Panc1 (cell line): ENCODE data around the gene RIPPLY1. TPM values are rescaled to one million over a fixed set of nuclear protein-coding genes. Genes with fewer than 3 reads are reported as not detected.

Source experiments
- ATAC-seq: fragments of 200-7000 bp; cut with Tn5 transposase; 2 replicates; pipeline ENCODE4 v1.9.1; 2020; ENCODE audit warnings: mild to moderate bottlenecking, moderate library complexity
- BruUV-seq: library from RNA; stranded (reverse); fragments of 400-500 nt; replicated peaks from 2 replicates; lab custom pipeline; 2021; lab: Mats Ljungman, UMichigan
- CTCF ChIA-PET: fragments of 300-600 bp; sonication (Branson Sonifier 250); formaldehyde crosslinking; loops from one replicate; lab custom pipeline; 2022; ENCODE audit warnings: antibody characterized with exemption; lab: Charles Lee
- POLR2A ChIA-PET: fragments of 300-600 bp; sonication (Branson Sonifier 250); formaldehyde crosslinking; loops from one replicate; lab custom pipeline; 2022; ENCODE audit warnings: antibody characterized with exemption; lab: Charles Lee
- DNase-seq: peaks from one replicate; pipeline ENCODE4 v3.0.0-alpha.2; 2010; ENCODE audit warnings: low read depth, low spot score
- H3K27ac ChIP-seq: 2 replicates; pipeline ENCODE4 v1.5.1; 2011; ENCODE audit warnings: mild to moderate bottlenecking, low read length, inconsistent platforms
- H3K27me3 ChIP-seq: fragments of 200-500 bp; sonication (Bioruptor generic); 2 replicates; pipeline ENCODE4 v1.6.0; 2014; ENCODE audit warnings: low read length, inconsistent platforms; ENCODE audit not compliant: control insufficient read depth, insufficient read depth
- H3K36me3 ChIP-seq: fragments of 200-500 bp; sonication (Bioruptor generic); 2 replicates; pipeline ENCODE4 v1.5.1; 2014; ENCODE audit warnings: inconsistent platforms, mild to moderate bottlenecking, low read length, moderate library complexity; ENCODE audit not compliant: control insufficient read depth, insufficient read depth
- H3K4me1 ChIP-seq: 2 replicates; pipeline ENCODE4 v1.5.1; 2011; ENCODE audit warnings: inconsistent platforms, mild to moderate bottlenecking, low read length, moderate library complexity; ENCODE audit not compliant: control insufficient read depth, insufficient read depth
- H3K4me3 ChIP-seq, 2 experiments: 2 replicates each; pipeline ENCODE4 v1.5.1; 2011 to 2012; ENCODE audit warnings: low read depth in 2 of 2, low read length in 2 of 2, mild to moderate bottlenecking in 2 of 2, inconsistent platforms in 1 of 2, moderate library complexity in 1 of 2
- H3K9me3 ChIP-seq: fragments of 200-500 bp; sonication (Bioruptor generic); 2 replicates; pipeline ENCODE4 v1.5.1; 2014; ENCODE audit warnings: low read depth, mild to moderate bottlenecking, inconsistent platforms, low read length, moderate library complexity; ENCODE audit not compliant: control insufficient read depth, insufficient read depth
- POLR2AphosphoS5 ChIP-seq: IDR thresholded peaks from 2 replicates; pipeline ENCODE4 v1.6.1; 2012; ENCODE audit warnings: mild to moderate bottlenecking, low read depth, low read length, moderate library complexity
- SIN3A ChIP-seq: IDR thresholded peaks from 2 replicates; pipeline ENCODE4 v1.6.1; 2012; ENCODE audit warnings: low read depth, mild to moderate bottlenecking, low read length, moderate library complexity, borderline replicate concordance; ENCODE audit not compliant: insufficient read depth
- TCF7L2 ChIP-seq: IDR thresholded peaks from 2 replicates; pipeline ENCODE4 v1.6.1; 2011; ENCODE audit warnings: mild to moderate bottlenecking, low read depth, low read length, inconsistent platforms
- in situ Hi-C: cut with HindIII; loops from 2 replicates; pipeline ENCODE4 v1.10.0; 2016; ENCODE audit warnings: low sequenced_read_pairs, low pct_unique_long_range_greater_than_20kb
- intact Hi-C: fragments of 100-400 bp; cut with micrococcal nuclease; formaldehyde crosslinking; loops from one replicate; pipeline ENCODE4 v1.10.0; 2022; ENCODE audit not compliant: unreplicated experiment
- total RNA-seq: library from RNA; stranded (reverse); gene quantifications from one replicate; pipeline ENCODE4 v1.2.1, GENCODE V29; 2021; ENCODE audit not compliant: unreplicated experiment
- TF ChIP-seq, protein P1 (sequence below): fragments of 450-650 bp; IDR thresholded peaks from 2 replicates; pipeline ENCODE4 v1.5.1; 2017; ENCODE audit warnings: mild to moderate bottlenecking
- TF ChIP-seq, protein P2 (sequence below), 2 experiments: IDR thresholded peaks; 2 replicates each; pipeline ENCODE4 v1.6.1; 2011 to 2012; ENCODE audit warnings: low read depth in 2 of 2, control low read depth in 1 of 2, low read length in 1 of 2, mild to moderate bottlenecking in 1 of 2, moderate library complexity in 1 of 2; ENCODE audit not compliant: insufficient read depth in 1 of 2

The RIPPLY1 gene
- total RNA-seq, 1 experiment from 2014 or later, result not detected

DNA sequence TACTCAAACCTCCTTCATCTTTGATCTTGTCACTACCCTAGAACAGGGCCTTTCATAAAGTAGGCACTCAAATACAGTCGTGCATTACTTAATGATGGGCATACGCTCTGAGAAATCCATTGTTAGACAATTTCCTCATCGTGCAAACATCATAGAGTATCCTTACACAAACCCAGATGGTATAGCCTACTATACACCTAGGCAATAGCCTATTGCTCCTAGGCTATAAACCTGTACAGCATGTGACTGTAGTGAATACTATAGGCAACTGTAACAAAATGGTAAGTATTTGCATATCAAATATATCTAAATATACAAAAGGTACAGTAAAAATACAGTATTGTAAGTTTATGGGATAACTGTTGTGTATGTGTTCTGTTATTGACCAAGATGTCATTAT is 48.9 kb upstream of the RIPPLY1 start:
- in situ Hi-C loops, result no loop called here
- no peak overlapping the region for H3K27ac ChIP-seq
- no peaks in the 10 kb centered on the region for H3K9me3 ChIP-seq
- H3K4me1 ChIP-seq, result peaks cover 3% of the 10 kb centered on the region
- ATAC-seq, result no peak
- no peaks in the 10 kb centered on the region for H3K36me3 ChIP-seq
- ChIA-PET CTCF (interaction anchor here (0.6 kb wide), 1 partner anchor 217 kb away, joined by 3 read pairs; no protein-coding TSS in a partner anchor), POLR2A (no interaction called here)
- no TSS peak for BruUV-seq
- no peak for DNase-seq
- TF ChIP-seq, protein P1, sequence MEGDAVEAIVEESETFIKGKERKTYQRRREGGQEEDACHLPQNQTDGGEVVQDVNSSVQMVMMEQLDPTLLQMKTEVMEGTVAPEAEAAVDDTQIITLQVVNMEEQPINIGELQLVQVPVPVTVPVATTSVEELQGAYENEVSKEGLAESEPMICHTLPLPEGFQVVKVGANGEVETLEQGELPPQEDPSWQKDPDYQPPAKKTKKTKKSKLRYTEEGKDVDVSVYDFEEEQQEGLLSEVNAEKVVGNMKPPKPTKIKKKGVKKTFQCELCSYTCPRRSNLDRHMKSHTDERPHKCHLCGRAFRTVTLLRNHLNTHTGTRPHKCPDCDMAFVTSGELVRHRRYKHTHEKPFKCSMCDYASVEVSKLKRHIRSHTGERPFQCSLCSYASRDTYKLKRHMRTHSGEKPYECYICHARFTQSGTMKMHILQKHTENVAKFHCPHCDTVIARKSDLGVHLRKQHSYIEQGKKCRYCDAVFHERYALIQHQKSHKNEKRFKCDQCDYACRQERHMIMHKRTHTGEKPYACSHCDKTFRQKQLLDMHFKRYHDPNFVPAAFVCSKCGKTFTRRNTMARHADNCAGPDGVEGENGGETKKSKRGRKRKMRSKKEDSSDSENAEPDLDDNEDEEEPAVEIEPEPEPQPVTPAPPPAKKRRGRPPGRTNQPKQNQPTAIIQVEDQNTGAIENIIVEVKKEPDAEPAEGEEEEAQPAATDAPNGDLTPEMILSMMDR, result no peak
- TF ChIP-seq POLR2AphosphoS5, result no peak
- TF ChIP-seq, protein P2, sequence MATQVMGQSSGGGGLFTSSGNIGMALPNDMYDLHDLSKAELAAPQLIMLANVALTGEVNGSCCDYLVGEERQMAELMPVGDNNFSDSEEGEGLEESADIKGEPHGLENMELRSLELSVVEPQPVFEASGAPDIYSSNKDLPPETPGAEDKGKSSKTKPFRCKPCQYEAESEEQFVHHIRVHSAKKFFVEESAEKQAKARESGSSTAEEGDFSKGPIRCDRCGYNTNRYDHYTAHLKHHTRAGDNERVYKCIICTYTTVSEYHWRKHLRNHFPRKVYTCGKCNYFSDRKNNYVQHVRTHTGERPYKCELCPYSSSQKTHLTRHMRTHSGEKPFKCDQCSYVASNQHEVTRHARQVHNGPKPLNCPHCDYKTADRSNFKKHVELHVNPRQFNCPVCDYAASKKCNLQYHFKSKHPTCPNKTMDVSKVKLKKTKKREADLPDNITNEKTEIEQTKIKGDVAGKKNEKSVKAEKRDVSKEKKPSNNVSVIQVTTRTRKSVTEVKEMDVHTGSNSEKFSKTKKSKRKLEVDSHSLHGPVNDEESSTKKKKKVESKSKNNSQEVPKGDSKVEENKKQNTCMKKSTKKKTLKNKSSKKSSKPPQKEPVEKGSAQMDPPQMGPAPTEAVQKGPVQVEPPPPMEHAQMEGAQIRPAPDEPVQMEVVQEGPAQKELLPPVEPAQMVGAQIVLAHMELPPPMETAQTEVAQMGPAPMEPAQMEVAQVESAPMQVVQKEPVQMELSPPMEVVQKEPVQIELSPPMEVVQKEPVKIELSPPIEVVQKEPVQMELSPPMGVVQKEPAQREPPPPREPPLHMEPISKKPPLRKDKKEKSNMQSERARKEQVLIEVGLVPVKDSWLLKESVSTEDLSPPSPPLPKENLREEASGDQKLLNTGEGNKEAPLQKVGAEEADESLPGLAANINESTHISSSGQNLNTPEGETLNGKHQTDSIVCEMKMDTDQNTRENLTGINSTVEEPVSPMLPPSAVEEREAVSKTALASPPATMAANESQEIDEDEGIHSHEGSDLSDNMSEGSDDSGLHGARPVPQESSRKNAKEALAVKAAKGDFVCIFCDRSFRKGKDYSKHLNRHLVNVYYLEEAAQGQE (IDR thresholded peaks at IDR 0.05; ENCODE audit: insufficient read depth in 1 of 2, low read depth in 2 of 2, low read length in 1 of 2), result no peak
- no peak for TF ChIP-seq TCF7L2
- TF ChIP-seq SIN3A, result no peak
- intact Hi-C loops, result no loop called here
- H3K27me3 ChIP-seq, result no peaks in the 10 kb centered on the region
- no peak overlapping the region for H3K4me3 ChIP-seq

- BruUV-seq, result no TSS peak
- peaks cover 3% of the 10 kb centered on the region for H3K4me1 ChIP-seq
- intact Hi-C loops, result no loop called here
- no peak for DNase-seq
- no peak overlapping the region for H3K27ac ChIP-seq
- in situ Hi-C loops, result no loop called here
- POLR2A ChIA-PET, result no interaction called here
- no peak overlapping the region for H3K4me3 ChIP-seq
- no peaks in the 10 kb centered on the region for H3K9me3 ChIP-seq
- no peak for ATAC-seq
- no peaks in the 10 kb centered on the region for H3K27me3 ChIP-seq
- TF ChIP-seq, protein P1, result no peak
- TF ChIP-seq TCF7L2, result no peak
- TF ChIP-seq, protein P2 (IDR thresholded peaks at IDR 0.05; ENCODE audit: insufficient read depth in 1 of 2, low read depth in 2 of 2, low read length in 1 of 2), result no peak
- no peak for TF ChIP-seq SIN3A
- no peak for TF ChIP-seq POLR2AphosphoS5
- CTCF ChIA-PET, result interaction anchor here (1.6 kb wide), 1 partner anchor 50 kb away, joined by 3 read pairs; no protein-coding TSS in a partner anchor
- no peaks in the 10 kb centered on the region for H3K36me3 ChIP-seq
Observed at GRCh38 chrX:106951230-106951629, 48.1 kb upstream of the RIPPLY1 start.
